Pancreas (tissue), 10 donors: ENCODE results near the gene PDE4B. TPM values are rescaled to one million over a fixed set of nuclear protein-coding genes. Genes with fewer than 3 reads are reported as not detected.
"Not testable (repeated sequence)": the region's sequence is repeated elsewhere in the genome, so short reads cannot be mapped to it uniquely, and the experiment has no call there.

Experiments
- ATAC-seq, 4 donors: fragments of 200-7000 bp; cut with Tn5 transposase; one replicate each; pipeline versions ENCODE4 v1.8.0 to v1.9.1; 2020; ENCODE audit warnings: mild to moderate bottlenecking in 4 of 4, moderate library complexity in 4 of 4
- DNase-seq, 6 donors: peaks; one replicate each; pipeline ENCODE4 v3.0.0-alpha.2; 2020
- FAIRE-seq: peaks from 2 replicates; lab custom pipeline; 2012; peaks lifted over from hg19 to GRCh38; lab: Jason Lieb, UNC
- H3K27ac ChIP-seq, 4 donors: fragments of 200-600 bp; sonication (generic); 1 replicate in 3 of 4; 2 replicates in 1 of 4; pipeline versions ENCODE4 v1.5.0 to v1.8.0; 2020
- H3K27me3 ChIP-seq, 4 donors: fragments of 200-600 bp; one replicate each; pipeline ENCODE4 v1.8.0; 2021
- H3K36me3 ChIP-seq, 3 donors: fragments of 200-600 bp; sonication (generic) in 1 of 3; one replicate each; pipeline versions ENCODE4 v1.5.0 to v1.8.0; 2020 to 2021
- H3K4me1 ChIP-seq, 3 donors: fragments of 200-600 bp; one replicate each; pipeline ENCODE4 v1.8.0; 2021
- H3K4me3 ChIP-seq, 4 donors: fragments of 200-600 bp; sonication (generic) in 2 of 4; one replicate each; pipeline versions ENCODE4 v1.5.0 to v1.8.0; 2020 to 2021
- H3K9me3 ChIP-seq, 4 donors: fragments of 200-600 bp; one replicate each; pipeline ENCODE4 v1.8.0; 2021
- CTCF ChIP-seq, 4 donors: fragments of 200-600 bp; sonication (generic) in 3 of 4; IDR thresholded peaks; one replicate each; pipeline versions ENCODE4 v1.5.0 to v1.8.0; 2021; ENCODE audit warnings: antibody characterized with exemption in 4 of 4
- WGBS, 2 donors: extraction: QIAGEN DNeasy Blood & Tissue Kit; methylation state at CpG; one replicate each; pipeline ENCODE4 v1.1.7; 2013; 5-methylcytosine and 5-hydroxymethylcytosine counted together
- intact Hi-C, 3 donors: fragments of 100-400 bp; cut with DNase I; formaldehyde crosslinking; loops; one replicate each; pipeline versions ENCODE4 v1.11.1 to v1.14.2; 2022
- polyA plus RNA-seq, 2 donors: library from polyadenylated mRNA; stranded (reverse); fragments of 200-250 nt; gene quantifications; one replicate each; pipeline ENCODE4 v1.2.3, GENCODE V29; 2013
- total RNA-seq, 6 donors: library from RNA; stranded (reverse); fragmentation: NEBNext Ultra II Directional in 4 of 6; extraction: Animal tissue kit (Norgen Biotek cat#: 25700) in 4 of 6; gene quantifications; one replicate each; pipeline versions ENCODE4 v1.2.1 to v1.2.4, GENCODE V29; 2021 to 2023
- donor health status: healthy with polysubstance abuse.
- donor health status: DM: no; HTN: no; CAD: no; lungs with moderate emphysema.
- donor health status: DM: no; HTN: no; CAD: no.
- donor health status: control.
- donor health status: control.
- donor health status: Bipolar disorder and iron deficiency.
- donor health status: DM: yes; HTN: yes; CAD: no.
- donor health status: DM: no; HTN: no; CAD: no.
- donor health status: DM: no; HTN: no; CAD: no.
- donor health status: DM: yes; HTN: yes; CAD: no.

PDE4B gene
- total and polyA plus RNA-seq, 8 donors = 0.23 to 3.7 (median 0.92) TPM

- 76 to 84% methylated on average over 1 of the region's 1 CpG for WGBS, 2 donors
- no peaks in the 10 kb centered on the region for H3K27me3 ChIP-seq
- no peaks in the 10 kb centered on the region for H3K9me3 ChIP-seq
- H3K36me3 ChIP-seq = no peaks in the 10 kb centered on the region
- H3K4me1 ChIP-seq = no peaks in the 10 kb centered on the region
- H3K4me3 ChIP-seq = no peak overlapping the region
- no peak for TF ChIP-seq CTCF (IDR thresholded peaks at IDR 0.05)
- FAIRE-seq = no peak
- no peak for DNase-seq
- intact Hi-C loops = no loop called here
- no peak for ATAC-seq
- H3K27ac ChIP-seq = no peak overlapping the region
Observed at GRCh38 chr1:65866439-65866838, 73.7 kb downstream of the PDE4B start.

DNA sequence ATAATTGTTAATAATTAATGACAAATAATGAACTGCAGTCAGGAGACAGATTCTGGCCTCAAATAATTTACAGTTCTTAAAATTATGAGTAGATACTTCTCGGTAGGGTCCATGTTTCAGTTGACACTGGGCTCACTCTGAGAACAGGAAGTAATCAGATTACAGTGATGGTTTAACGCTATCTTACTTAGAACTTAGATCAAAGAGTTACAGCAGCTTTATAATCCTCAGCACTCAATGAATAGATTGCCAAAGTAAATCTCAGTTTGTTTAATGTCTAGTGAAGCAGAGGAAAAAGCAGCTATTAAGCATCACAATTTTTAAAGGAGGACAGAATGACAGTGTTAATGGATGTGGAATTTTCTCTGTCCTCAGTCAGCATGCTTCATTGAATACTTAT is 79.6 kb downstream of the PDE4B start:
- Histone ChIP-seq H3K27ac (no peak overlapping the region), H3K9me3 (no peaks in the 10 kb centered on the region), H3K36me3 (no peaks in the 10 kb centered on the region), H3K4me3 (no peak overlapping the region), H3K27me3 (no peaks in the 10 kb centered on the region), H3K4me1 (no peaks in the 10 kb centered on the region)
- ATAC-seq (no peak), DNase-seq (no peak), FAIRE-seq (no peak)
- TF ChIP-seq CTCF (IDR thresholded peaks at IDR 0.05) = no peak
- 2 to 15% methylated on average over 2 of the region's 2 CpGs for WGBS, 2 donors
- intact Hi-C loops = no loop called here

DNA sequence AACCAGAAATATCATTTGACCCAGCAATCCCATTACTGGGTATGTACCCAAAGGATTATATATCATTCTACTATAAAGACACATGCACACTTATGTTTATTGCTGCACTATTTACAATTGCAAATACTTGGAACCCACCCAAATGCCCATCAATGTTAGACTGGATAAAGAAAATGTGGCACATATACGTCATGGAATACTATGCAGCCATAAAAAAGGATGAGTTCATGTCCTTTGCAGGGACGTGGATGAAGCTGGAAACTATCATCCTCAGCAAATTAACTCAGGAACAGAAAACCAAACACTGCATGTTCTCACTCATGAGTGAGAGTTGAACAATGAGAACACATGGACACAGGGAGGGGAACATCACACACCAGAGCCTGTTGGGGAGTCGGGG is 85.6 kb downstream of the PDE4B start:
- FAIRE-seq, intact Hi-C loops, H3K27me3 ChIP-seq, H3K27ac ChIP-seq, ATAC-seq, H3K36me3 ChIP-seq, H3K9me3 ChIP-seq, H3K4me3 ChIP-seq, DNase-seq, H3K4me1 ChIP-seq: not testable (repeated sequence)
- 62% methylated on average over 3 of the region's 3 CpGs for WGBS, 2 donors

- intact Hi-C loops = no loop called here
- ATAC-seq = no peak
- no peaks in the 10 kb centered on the region for H3K36me3 ChIP-seq
- H3K4me3 ChIP-seq = no peak overlapping the region
- no peak for FAIRE-seq
- H3K9me3 ChIP-seq = no peaks in the 10 kb centered on the region
- no peaks in the 10 kb centered on the region for H3K4me1 ChIP-seq
- H3K27me3 ChIP-seq = no peaks in the 10 kb centered on the region
- DNase-seq = no peak
- no peak overlapping the region for H3K27ac ChIP-seq
- TF ChIP-seq CTCF (IDR thresholded peaks at IDR 0.05) = no peak
- 29 to 48% methylated on average over 4 of the region's 4 CpGs for WGBS, 2 donors
Observed at GRCh38 chr1:65880611-65881010, 87.9 kb downstream of the PDE4B start.

DNA sequence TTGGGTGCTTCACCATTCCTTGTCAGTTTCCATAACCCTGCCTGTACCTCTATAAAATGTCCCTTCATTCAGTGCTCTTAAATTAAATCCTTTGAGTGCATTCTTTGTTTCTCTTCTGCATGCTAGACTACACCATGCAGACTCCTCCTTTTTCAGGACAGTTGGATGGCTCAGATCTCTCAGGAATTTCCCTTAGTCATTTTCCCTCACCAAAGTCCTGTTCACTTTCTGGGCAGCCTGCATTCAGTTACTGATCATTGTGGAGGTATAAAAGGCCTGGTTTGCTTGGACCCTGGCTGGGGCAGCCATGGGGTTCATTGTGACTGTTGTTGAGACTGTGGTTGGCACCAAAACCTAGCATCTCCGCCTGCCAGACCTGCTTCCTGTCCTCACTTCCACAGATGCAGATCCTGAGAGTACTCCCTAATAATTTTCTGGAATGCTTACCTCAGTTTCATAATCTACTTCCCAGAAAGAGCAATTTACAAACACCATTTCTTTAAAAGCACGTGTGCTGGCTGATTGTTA is 88.4 kb downstream of the PDE4B start:
- intact Hi-C loops = no loop called here
- DNase-seq = no peak
- Histone ChIP-seq H3K27ac (no peak overlapping the region), H3K36me3 (no peaks in the 10 kb centered on the region), H3K27me3 (no peaks in the 10 kb centered on the region), H3K4me1 (no peaks in the 10 kb centered on the region), H3K4me3 (no peak overlapping the region), H3K9me3 (no peaks in the 10 kb centered on the region)
- FAIRE-seq = no peak
- TF ChIP-seq CTCF (IDR thresholded peaks at IDR 0.05) = no peak
- 43 to 48% methylated on average over 2 of the region's 2 CpGs for WGBS, 2 donors
- no peak for ATAC-seq
